K562 (cell line): Measurements from ENCODE around the gene MRPL48. TPM values are rescaled to one million over a fixed set of nuclear protein-coding genes. Genes with fewer than 3 reads are reported as not detected.

Experiments
- ASH1L ChIP-seq: fragments of 450-650 bp; IDR thresholded peaks from 2 replicates; pipeline ENCODE4 v1.6.1; 2018; ENCODE audit warnings: borderline replicate concordance, mild to moderate bottlenecking, low read depth; ENCODE audit not compliant: partially characterized antibody
- DIDO1 ChIP-seq: fragments of 450-650 bp; IDR thresholded peaks from 2 replicates; pipeline ENCODE4 v1.6.1; 2016; ENCODE audit warnings: low read depth, missing biosample characterization, missing genetic modification characterization
- E2F3 ChIP-seq: fragments of 250-450 bp; sonication (Bioruptor Pico); IDR thresholded peaks from 2 replicates; pipeline ENCODE4 v1.4.0; 2020; ENCODE audit warnings: mild to moderate bottlenecking
- FOXA1 ChIP-seq: fragments of 450-650 bp; IDR thresholded peaks from 2 replicates; pipeline ENCODE4 v1.6.1; 2016; ENCODE audit warnings: mild to moderate bottlenecking, borderline replicate concordance
- NR4A1 ChIP-seq, 2 experiments: fragments of 250-450 bp in 1 of 2; fragments of 450-650 bp in 1 of 2; sonication (Bioruptor Pico) in 1 of 2; IDR thresholded peaks; 2 replicates each; pipeline versions ENCODE4 v1.4.0 to v1.6.1; 2016 to 2020; ENCODE audit warnings: mild to moderate bottlenecking in 2 of 2, missing compliant biosample characterization in 1 of 2, missing genetic modification characterization in 1 of 2, moderate library complexity in 1 of 2
- RAD21 ChIP-seq, 2 experiments: fragments of 250-450 bp in 1 of 2; fragments of 450-650 bp in 1 of 2; sonication (Bioruptor Pico) in 1 of 2; formaldehyde crosslinking in 1 of 2; IDR thresholded peaks in 1 of 2; conservative IDR thresholded peaks in 1 of 2; 2 replicates each; pipeline versions ENCODE4 v1.4.0 to v1.8.0; 2020 to 2022; ENCODE audit warnings: mild to moderate bottlenecking in 2 of 2, moderate library complexity in 1 of 2
- ZC3H4 ChIP-seq: sonication (generic); formaldehyde crosslinking; IDR thresholded peaks from 2 replicates; pipeline ENCODE4 v1.9.0; 2021; ENCODE audit warnings: missing genetic modification reagents, borderline replicate concordance
- polyA plus RNA-seq, 8 experiments: library from polyadenylated mRNA; depleted of rRNA in 4 of 8; stranded (reverse) in 5 of 8; unstranded in 3 of 8; fragments of >200 nt; fragmentation: Nextera tagmentation in 2 of 8; fragmentation: Illumina TruSeq in 1 of 8; extraction: Ambion mirVana in 2 of 8; extraction: Trizol in 1 of 8; gene quantifications; 2 replicates each; pipeline versions ENCODE4 v1.2.1 to v1.2.3, GENCODE V29; 2011 to 2014; ENCODE audit warnings: inconsistent platforms in 1 of 8, missing spikeins in 1 of 8
- total RNA-seq, 7 experiments: library from RNA; depleted of rRNA in 6 of 7; stranded (reverse); fragments of >200 nt in 6 of 7; fragmentation: Illumina TruSeq in 2 of 7; extraction: Trizol in 2 of 7; gene quantifications; 2 replicates each; pipeline versions ENCODE4 v1.2.1 to v1.2.3, GENCODE V29; 2011 to 2021; ENCODE audit warnings: low replicate concordance in 1 of 7
- TF ChIP-seq, protein P1 (sequence below): sonication (generic); formaldehyde crosslinking; IDR thresholded peaks from 2 replicates; pipeline ENCODE4 v1.8.0; 2022; ENCODE audit warnings: mild to moderate bottlenecking, missing genetic modification reagents, borderline replicate concordance
- TF ChIP-seq, protein P2 (sequence below): fragments of 250-450 bp; sonication (Bioruptor Pico); IDR thresholded peaks from 2 replicates; pipeline ENCODE4 v1.5.0; 2021; ENCODE audit warnings: mild to moderate bottlenecking, borderline replicate concordance
- TF ChIP-seq, protein P3 (sequence below): fragments of 250-450 bp; sonication (Bioruptor Pico); IDR thresholded peaks from 2 replicates; pipeline ENCODE4 v1.5.0; 2020; ENCODE audit warnings: mild to moderate bottlenecking
- TF ChIP-seq, protein P4 (sequence below): fragments of 450-650 bp; IDR thresholded peaks from 2 replicates; pipeline ENCODE4 v1.7.0; 2016; ENCODE audit warnings: borderline replicate concordance
- TF ChIP-seq, protein P5 (sequence below): fragments of 450-650 bp; IDR thresholded peaks from 2 replicates; pipeline ENCODE4 v1.6.1; 2016; ENCODE audit warnings: mild to moderate bottlenecking

MRPL48 gene
- total and polyA plus RNA-seq, 9 of the 15 experiments (the other 6 are each of a cell fraction or from before 2014, with no cell fraction given) = 66.0 to 237 (median 104) TPM

DNA sequence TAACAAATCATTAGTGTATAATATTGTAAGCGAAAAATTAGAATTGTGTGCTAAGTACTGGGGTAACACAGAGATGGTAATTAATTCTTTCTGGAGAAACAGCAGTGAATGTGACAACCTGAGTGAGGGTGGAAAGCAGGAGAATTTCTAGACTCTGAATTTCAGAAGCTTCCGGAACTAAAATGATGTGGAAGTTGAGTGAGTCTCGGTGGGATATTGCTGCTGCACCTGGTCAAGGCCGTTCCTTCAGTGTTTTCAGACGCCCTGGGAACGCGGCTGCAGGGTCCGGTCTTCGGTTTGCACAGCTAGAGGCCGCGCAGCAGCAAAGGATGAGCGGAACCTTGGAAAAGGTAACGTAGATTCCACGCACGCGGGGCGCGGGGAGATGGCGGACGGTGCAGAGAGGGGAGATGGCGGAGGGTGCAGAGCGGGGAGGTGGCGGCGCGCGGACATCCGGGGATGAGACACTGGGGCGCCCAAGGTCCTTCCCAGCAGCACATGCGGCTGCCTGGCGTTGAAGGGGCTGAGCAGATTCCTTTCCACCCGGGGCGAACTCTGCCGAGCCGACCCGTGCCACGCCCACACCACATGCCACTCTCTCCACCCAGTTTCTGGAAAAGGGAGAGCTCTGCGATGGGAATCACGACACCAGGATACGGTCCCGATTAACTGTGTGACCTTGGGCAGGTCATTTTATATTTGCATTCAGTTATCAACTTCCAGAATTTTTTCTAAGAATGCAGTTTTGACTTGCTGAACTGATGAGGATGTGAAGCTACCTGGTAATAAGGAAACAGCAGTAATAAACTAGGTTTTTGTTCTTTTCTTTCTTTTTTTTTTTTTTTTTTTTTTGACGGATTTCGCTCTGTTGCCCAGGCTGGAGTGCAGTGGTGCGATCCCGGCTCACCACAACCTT, at the start of gene MRPL48 (continued):
- TF ChIP-seq, protein P1, sequence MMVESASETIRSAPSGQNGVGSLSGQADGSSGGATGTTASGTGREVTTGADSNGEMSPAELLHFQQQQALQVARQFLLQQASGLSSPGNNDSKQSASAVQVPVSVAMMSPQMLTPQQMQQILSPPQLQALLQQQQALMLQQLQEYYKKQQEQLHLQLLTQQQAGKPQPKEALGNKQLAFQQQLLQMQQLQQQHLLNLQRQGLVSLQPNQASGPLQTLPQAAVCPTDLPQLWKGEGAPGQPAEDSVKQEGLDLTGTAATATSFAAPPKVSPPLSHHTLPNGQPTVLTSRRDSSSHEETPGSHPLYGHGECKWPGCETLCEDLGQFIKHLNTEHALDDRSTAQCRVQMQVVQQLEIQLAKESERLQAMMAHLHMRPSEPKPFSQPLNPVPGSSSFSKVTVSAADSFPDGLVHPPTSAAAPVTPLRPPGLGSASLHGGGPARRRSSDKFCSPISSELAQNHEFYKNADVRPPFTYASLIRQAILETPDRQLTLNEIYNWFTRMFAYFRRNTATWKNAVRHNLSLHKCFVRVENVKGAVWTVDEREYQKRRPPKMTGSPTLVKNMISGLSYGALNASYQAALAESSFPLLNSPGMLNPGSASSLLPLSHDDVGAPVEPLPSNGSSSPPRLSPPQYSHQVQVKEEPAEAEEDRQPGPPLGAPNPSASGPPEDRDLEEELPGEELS (CRISPR knock-in tag) = no peak
- TF ChIP-seq, protein P2, sequence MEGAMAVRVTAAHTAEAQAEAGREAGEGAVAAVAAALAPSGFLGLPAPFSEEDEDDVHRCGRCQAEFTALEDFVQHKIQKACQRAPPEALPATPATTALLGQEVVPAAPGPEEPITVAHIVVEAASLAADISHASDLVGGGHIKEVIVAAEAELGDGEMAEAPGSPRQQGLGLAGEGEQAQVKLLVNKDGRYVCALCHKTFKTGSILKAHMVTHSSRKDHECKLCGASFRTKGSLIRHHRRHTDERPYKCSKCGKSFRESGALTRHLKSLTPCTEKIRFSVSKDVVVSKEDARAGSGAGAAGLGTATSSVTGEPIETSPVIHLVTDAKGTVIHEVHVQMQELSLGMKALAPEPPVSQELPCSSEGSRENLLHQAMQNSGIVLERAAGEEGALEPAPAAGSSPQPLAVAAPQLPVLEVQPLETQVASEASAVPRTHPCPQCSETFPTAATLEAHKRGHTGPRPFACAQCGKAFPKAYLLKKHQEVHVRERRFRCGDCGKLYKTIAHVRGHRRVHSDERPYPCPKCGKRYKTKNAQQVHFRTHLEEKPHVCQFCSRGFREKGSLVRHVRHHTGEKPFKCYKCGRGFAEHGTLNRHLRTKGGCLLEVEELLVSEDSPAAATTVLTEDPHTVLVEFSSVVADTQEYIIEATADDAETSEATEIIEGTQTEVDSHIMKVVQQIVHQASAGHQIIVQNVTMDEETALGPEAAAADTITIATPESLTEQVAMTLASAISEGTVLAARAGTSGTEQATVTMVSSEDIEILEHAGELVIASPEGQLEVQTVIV (CRISPR knock-in tag) = no peak
- TF ChIP-seq ASH1L (peak; percentile 53), E2F3 (CRISPR knock-in tag) (peak; percentile 79; the same call in 1 of the 2 replicates), ZC3H4 (CRISPR knock-in tag) (no peak; the same call in 1 of the 2 replicates), RAD21 (CRISPR knock-in tag; conservative IDR thresholded peaks at IDR 0.05 in 1 of 2, IDR thresholded peaks at IDR 0.05 in 1 of 2) (peak in 1 of 2 experiments; percentile 12; a peak in 1 of 4 replicates), NR4A1 (CRISPR knock-in tag; IDR thresholded peaks at IDR 0.05) (no peak), NR4A1 (tag; IDR thresholded peaks at IDR 0.05) (peak; percentile 75; the same call in 1 of the 2 replicates), DIDO1 (tag) (peak; percentile 98), FOXA1 (no peak)
- TF ChIP-seq, protein P3, sequence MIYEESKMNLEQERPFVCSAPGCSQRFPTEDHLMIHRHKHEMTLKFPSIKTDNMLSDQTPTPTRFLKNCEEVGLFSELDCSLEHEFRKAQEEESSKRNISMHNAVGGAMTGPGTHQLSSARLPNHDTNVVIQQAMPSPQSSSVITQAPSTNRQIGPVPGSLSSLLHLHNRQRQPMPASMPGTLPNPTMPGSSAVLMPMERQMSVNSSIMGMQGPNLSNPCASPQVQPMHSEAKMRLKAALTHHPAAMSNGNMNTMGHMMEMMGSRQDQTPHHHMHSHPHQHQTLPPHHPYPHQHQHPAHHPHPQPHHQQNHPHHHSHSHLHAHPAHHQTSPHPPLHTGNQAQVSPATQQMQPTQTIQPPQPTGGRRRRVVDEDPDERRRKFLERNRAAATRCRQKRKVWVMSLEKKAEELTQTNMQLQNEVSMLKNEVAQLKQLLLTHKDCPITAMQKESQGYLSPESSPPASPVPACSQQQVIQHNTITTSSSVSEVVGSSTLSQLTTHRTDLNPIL (CRISPR knock-in tag) = no peak
- TF ChIP-seq, protein P4, sequence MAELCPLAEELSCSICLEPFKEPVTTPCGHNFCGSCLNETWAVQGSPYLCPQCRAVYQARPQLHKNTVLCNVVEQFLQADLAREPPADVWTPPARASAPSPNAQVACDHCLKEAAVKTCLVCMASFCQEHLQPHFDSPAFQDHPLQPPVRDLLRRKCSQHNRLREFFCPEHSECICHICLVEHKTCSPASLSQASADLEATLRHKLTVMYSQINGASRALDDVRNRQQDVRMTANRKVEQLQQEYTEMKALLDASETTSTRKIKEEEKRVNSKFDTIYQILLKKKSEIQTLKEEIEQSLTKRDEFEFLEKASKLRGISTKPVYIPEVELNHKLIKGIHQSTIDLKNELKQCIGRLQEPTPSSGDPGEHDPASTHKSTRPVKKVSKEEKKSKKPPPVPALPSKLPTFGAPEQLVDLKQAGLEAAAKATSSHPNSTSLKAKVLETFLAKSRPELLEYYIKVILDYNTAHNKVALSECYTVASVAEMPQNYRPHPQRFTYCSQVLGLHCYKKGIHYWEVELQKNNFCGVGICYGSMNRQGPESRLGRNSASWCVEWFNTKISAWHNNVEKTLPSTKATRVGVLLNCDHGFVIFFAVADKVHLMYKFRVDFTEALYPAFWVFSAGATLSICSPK = peak; percentile 30; the same call in 1 of the 2 replicates
- TF ChIP-seq, protein P5, sequence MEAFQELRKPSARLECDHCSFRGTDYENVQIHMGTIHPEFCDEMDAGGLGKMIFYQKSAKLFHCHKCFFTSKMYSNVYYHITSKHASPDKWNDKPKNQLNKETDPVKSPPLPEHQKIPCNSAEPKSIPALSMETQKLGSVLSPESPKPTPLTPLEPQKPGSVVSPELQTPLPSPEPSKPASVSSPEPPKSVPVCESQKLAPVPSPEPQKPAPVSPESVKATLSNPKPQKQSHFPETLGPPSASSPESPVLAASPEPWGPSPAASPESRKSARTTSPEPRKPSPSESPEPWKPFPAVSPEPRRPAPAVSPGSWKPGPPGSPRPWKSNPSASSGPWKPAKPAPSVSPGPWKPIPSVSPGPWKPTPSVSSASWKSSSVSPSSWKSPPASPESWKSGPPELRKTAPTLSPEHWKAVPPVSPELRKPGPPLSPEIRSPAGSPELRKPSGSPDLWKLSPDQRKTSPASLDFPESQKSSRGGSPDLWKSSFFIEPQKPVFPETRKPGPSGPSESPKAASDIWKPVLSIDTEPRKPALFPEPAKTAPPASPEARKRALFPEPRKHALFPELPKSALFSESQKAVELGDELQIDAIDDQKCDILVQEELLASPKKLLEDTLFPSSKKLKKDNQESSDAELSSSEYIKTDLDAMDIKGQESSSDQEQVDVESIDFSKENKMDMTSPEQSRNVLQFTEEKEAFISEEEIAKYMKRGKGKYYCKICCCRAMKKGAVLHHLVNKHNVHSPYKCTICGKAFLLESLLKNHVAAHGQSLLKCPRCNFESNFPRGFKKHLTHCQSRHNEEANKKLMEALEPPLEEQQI = 0 out of 2 replicates have a peak, but pooled peaks have one; percentile 51
